ENCODE results near the gene DISP2.

GRCh38 chr15:40330368-40330836 lies 27.6 kb upstream of the DISP2 start:
- TF ChIP-seq CTCF (IDR thresholded peaks at IDR 0.05) (no peak), SIN3A (IDR thresholded peaks at IDR 0.05; ENCODE audit: borderline replicate concordance, insufficient read depth, low read depth, low read length) (no peak)

Measured in Panc1 (cell line).